Choroid plexus epithelial cell (primary cell): ENCODE measurements around the gene MDN1.

ENCODE experiments used
- DNase-seq: peaks from one replicate; pipeline ENCODE4 v3.0.0-alpha.2; 2010; ENCODE audit warnings: low read depth
- H3K4me3 ChIP-seq: 2 replicates; pipeline ENCODE4 v1.5.1; 2011; ENCODE audit warnings: low read depth, mild to moderate bottlenecking, control low read depth, low read length, moderate library complexity
- TF ChIP-seq, protein P1 (sequence below): conservative IDR thresholded peaks from 2 replicates; pipeline ENCODE4 v1.5.1; 2011; ENCODE audit warnings: low read depth, mild to moderate bottlenecking, control low read depth, inconsistent platforms, low read length, moderate library complexity

MDN1 gene

DNA sequence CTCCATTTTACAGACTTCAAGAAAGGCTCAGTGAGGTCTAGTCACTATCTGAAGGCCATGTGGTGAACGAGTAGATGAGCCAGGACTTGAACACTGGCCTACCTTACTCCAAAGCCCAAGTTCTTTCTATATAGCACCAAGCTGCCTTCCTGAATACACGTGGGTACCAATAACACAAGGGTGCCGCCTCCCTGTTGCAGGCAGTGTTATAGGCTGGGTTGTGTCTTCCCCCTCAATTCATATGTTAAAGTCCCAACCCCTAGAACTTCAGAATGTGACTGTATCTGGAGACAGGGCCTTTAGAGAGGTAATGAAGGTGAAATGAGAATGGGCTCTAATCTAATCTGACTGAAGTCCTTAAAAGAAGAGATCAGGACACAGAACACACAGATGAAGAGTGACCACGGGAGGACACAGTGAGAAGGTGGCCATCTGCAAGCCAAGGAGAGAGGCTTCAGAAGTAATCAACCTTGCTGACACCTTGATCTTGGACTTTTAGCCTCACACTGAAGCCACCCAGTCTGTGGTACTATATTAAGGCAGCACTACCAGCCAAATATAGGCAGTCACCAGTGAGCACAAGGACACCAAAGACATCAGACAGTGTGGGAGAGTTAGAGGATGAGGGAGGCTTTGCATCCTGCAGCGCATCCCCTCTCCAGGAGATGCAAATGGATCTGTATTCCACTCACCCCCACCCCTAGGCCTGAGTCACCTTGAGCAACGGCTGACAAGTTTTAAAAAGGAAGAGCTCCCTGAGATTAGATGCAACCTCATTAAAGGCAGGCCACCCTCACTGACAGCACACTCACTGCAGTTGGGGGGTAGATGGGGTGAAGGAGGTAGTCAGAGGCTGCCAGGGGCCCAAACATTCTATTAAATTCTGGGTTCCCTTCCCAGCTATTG, 140.1 kb downstream of the MDN1 start:
- H3K4me3 ChIP-seq: no peak overlapping the region
- DNase-seq: no peak
- TF ChIP-seq, protein P1, sequence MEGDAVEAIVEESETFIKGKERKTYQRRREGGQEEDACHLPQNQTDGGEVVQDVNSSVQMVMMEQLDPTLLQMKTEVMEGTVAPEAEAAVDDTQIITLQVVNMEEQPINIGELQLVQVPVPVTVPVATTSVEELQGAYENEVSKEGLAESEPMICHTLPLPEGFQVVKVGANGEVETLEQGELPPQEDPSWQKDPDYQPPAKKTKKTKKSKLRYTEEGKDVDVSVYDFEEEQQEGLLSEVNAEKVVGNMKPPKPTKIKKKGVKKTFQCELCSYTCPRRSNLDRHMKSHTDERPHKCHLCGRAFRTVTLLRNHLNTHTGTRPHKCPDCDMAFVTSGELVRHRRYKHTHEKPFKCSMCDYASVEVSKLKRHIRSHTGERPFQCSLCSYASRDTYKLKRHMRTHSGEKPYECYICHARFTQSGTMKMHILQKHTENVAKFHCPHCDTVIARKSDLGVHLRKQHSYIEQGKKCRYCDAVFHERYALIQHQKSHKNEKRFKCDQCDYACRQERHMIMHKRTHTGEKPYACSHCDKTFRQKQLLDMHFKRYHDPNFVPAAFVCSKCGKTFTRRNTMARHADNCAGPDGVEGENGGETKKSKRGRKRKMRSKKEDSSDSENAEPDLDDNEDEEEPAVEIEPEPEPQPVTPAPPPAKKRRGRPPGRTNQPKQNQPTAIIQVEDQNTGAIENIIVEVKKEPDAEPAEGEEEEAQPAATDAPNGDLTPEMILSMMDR: no peak

DNA sequence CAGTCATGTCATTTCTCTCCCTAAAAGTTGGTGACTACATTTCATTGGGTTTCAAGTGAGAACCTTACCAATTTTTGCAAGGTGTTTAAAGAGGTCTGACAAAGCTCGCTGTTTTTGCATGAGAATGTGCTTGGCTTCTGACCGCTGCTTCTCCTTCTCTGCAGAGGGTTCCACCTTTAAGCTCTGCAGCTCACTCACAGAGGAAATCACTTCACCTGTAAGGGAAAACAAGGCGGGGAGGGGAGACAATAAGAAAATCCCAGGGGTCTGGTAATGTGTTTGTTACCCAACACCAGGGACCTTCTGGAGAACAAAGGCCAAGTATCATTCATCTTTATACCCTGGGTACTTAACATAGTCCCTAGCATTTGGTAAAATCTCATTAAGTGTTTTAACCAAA, 141.1 kb downstream of the MDN1 start:
- DNase-seq: no peak
- no peak overlapping the region for H3K4me3 ChIP-seq
- TF ChIP-seq, protein P1: no peak

DNA sequence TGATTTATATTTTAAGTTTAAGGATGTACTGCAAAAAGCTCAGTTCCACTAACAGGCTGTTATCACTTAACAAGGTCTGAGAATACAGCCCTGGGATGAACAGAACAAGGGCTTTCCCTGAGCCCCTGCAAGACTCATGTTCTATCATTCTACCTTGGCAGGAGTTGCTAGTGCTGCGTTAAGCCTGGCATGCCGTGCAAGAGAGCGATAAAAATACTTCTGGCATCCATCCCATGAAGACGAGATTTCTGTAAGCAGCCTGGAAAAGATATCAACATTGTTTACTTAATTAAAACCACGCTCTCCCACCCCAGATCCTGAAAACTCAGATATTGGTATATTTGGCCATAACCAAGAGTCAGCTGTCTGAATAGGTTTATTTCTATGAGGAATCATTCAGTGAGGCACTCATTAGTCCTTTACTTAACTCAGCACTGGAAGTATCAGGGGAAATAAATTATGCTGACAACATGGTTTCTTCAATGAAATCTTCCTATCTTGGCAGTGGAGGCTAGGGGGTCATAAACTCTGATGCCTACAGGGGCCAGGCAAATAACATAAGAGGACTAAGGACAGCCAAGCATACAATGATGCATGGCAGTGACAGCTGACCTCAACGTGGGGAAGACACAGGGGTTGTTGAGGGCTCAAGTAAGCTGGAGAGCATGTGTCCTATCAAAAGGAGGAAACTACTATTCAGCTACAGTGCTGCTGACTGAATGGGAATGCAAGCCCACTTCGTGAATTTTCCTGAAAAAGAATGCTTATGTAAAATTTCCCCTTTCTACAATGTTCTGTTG, 143.4 kb downstream of the MDN1 start:
- DNase-seq: peak; percentile 11

DNA sequence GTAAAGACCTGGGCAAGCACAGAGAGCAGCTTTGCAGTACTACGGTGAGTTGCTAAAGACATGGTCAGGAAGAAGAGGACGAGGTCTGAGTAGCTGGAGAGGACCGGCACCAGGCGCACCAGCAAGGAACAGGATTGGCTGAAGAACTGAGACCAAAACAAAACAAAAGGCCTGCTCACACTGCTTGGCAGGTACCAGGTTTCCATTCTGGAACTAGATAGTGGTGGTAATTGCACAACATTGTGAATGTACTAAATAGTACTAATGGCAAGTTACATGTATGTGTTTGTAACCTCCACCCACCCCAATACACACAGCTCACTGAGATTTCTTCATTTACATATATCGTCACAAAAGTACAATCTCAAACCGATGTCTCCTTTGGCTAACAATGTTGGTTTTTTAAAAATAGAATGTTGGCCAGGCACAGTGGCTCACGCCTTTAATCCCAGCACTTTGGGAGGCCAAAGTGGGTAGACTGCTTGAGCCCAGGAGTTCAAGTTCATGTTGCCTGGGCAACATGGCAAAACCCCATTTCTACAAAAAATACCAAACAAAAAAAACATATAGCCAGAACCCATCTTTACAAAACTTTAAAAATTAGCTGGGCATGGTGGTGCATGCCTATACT, 148.5 kb downstream of the MDN1 start:
- no peak overlapping the region for H3K4me3 ChIP-seq
- no peak for DNase-seq
- TF ChIP-seq, protein P1: no peak

More for the DNA sequence above, 143.4 kb downstream of the MDN1 start:
- no peak overlapping the region for H3K4me3 ChIP-seq
- TF ChIP-seq, protein P1: no peak

DNA sequence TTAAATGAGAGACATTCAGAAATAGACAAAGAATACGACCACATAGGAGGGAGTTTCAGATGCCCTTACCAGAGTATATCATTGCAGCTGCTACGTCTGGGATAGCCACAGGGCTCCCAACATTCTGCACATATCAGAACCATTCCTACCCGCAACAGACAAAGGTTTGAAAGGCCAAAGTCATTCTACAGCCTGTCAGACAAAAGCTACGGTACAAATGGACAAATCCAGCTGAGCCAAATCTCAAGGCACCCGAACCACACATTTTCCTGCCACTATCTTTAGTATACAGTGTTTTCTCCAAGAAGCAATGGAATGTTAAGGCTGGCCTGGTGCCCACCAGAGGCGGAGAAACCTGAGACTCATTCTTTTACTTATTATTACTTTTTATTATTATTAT, 150.6 kb downstream of the MDN1 start:
- TF ChIP-seq, protein P1: no peak
- peak; percentile 80 for DNase-seq
- no peak overlapping the region for H3K4me3 ChIP-seq

DNA sequence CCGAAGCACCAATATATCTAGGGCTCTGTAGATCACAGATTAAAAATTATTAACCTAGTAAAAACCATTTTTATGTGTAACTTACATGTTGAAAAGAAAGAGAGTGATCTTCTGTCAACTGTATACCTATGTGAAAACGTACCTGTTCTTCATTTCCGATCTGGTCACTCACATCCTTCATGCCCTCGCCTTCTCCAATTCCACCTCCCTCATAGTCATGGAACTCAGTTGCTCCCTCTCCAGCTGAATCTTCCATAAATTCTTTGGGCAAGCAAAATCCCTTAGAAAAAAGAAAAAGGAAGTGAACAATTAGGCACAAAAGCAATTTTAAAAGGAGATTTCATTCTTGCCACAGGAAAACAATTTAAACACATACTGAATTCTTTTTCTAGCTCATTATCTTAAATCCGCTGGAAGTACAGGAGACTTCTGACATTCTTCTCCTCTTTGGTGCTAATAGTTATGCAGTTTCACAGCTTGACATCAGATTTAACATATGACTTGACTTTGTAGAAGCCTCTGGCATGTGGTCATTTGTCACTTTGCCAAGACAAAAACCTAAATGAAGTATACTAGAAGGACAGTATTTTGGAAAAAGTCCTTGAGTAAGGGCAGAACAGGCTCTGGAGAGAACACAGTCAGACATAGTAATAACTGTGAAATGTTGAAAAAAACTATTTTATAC, 151.6 kb downstream of the MDN1 start:
- TF ChIP-seq, protein P1: no peak
- H3K4me3 ChIP-seq: no peak overlapping the region
- DNase-seq: peak; percentile 90
